ENCODE data around the gene BMP8B.

BMP8B gene

DNA sequence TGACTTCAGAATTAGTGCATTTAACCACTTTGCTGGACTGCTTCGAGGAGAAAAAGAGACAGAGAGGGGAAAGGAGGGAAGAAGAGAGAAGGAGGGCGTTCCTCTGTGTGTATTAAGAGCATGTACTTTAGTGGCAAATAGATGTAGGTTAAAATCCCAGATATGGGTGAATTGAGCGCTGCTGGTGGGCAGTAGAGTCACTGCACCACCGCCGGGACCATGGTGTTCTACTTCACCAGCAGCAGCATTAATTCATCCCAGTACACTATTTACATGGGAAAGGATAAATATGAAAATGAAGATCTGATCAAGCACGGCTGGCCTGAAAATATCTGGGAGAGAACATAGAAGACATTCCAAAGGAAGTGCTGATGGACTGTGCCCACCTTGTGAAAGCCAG lies 70.9 kb downstream of the BMP8B start:
- DNase-seq, result no peak

DNA sequence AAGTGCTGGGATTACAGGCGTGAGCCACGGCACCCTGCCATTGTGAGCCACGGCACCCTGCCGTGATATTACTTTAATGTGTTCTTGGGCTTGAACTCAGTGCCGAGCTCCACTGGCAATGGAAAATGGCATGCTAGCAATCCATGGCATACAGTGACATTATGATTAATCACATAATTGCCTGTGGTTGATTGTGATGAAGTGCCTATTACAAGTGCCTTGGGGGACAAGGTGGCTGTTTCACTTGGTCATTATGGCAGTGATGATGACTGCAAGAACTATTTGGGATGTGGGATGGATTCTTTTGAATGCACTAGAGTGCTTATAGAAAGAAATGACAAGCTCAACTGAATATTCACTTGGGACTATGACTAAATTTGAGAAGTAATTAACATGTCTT lies 75.1 kb downstream of the BMP8B start:
- DNase-seq, result no peak

DNA sequence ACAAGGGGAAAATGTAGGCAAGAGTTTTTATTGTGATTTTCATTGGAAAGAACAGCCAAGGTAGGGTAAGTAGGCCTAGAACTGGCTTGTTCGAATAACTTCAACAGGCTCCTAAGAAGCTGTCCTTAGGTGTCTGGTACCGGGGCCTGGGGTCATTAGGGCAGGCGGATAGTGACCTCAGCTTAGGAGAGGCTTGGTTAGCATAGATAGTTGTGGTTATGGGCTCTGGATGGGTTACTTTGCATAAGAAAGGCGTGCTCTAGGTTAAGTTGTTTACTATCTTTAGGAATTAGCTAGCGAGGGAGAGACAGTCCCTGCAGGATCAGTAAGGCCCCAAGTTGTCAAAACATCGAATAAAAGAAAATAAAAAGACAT lies 76.7 kb downstream of the BMP8B start:
- DNase-seq, result no peak

DNA sequence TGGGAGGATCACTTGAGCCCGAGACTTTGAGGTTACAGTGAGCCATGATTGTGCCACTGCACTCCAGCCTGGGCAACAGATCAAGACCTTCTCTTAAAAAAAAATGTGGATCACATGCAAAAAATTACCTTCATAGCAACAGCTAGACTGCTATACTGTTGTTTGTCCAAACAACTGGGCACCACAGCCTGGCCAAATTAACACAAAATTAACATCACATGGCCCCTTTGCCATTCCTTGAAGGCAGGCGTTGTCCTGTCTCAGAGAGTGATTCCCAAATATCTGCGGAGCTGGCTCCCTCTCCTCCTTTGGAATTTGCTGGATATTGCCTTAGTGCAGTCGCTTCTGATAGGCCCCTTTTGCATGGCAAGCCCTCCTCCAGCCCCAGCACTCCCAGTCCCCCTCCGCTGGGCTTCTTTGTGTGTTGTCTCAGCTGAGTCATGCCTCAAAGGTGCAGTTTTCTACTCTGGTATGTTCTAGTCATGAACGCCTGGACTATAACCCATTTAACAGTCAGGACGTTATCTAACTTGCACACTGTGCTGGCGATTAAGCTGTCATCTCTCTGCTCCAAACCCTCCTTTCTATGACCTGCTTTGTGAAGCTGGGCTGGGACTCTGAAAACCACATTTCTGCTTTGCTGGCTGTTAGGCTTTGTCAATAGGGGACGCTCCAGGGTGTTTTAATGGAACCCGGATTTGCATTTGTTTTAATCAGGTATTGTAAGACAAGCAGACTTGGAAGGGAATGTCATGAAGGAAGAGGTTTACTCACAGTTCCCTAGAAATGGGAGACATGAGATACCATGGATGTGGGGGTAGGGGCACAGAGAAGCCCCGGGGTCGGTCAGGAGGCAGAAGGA lies 77.3 kb downstream of the BMP8B start:
- DNase-seq, result no peak

DNA sequence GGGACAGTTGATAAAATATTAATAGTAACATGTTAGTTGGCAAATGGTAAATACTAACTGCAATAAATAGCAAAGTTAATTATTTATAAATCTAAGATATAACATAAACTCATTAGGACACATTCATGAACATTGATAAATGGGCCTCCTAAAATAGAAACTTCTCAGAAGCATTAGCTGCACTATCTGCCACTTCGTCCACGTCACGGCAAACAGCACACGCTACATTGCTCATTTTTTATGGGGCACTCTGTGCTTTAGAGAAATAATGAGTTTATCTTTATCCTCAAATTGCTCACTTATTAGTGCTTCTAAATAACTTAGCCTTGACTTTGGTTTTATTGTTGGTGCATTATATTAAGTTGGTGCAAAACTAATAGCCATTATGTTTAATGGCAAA lies 81.2 kb downstream of the BMP8B start:
- no peak for DNase-seq
